Endodermal cell (in vitro differentiated cells): ENCODE measurements around the gene CWH43. TPM values are rescaled to one million over a fixed set of nuclear protein-coding genes. Genes with fewer than 3 reads are reported as not detected.

Experiments used
- DNase-seq: peaks from one replicate; pipeline ENCODE4 v3.0.0-alpha.2; 2017
- H3K27ac ChIP-seq: 2 replicates; pipeline ENCODE4 v1.5.1; 2013; ENCODE audit warnings: mild to moderate bottlenecking, low read depth, low read length, moderate library complexity
- H3K27me3 ChIP-seq: 2 replicates; pipeline ENCODE4 v1.6.1; 2013; ENCODE audit warnings: mild to moderate bottlenecking, low read length, moderate library complexity; ENCODE audit not compliant: insufficient read depth, control insufficient read depth, poor library complexity, severe bottlenecking
- H3K36me3 ChIP-seq: 2 replicates; pipeline ENCODE4 v1.7.0; 2013; ENCODE audit warnings: mild to moderate bottlenecking, low read length, moderate library complexity; ENCODE audit not compliant: control insufficient read depth, insufficient read depth
- H3K4me1 ChIP-seq: one replicate; pipeline ENCODE4 v1.7.0; 2013; ENCODE audit warnings: low read length; ENCODE audit not compliant: control insufficient read depth, insufficient read depth
- H3K4me3 ChIP-seq: 2 replicates; pipeline ENCODE4 v1.5.1; 2013; ENCODE audit warnings: mild to moderate bottlenecking, low read length, moderate library complexity
- H3K9ac ChIP-seq: 2 replicates; pipeline ENCODE4 v1.6.1; 2013; ENCODE audit warnings: mild to moderate bottlenecking, low read length, moderate library complexity; ENCODE audit not compliant: poor library complexity, severe bottlenecking; ENCODE audit errors: extremely low read depth
- H3K9me3 ChIP-seq: 2 replicates; pipeline ENCODE4 v1.6.1; 2013; ENCODE audit warnings: mild to moderate bottlenecking, low read length, moderate library complexity; ENCODE audit not compliant: control insufficient read depth
- H3K27ac Mint-ChIP-seq: 2 replicates; pipeline ENCODE4 v1.8.0; 2020; ENCODE audit warnings: mixed read lengths
- H3K27me3 Mint-ChIP-seq: 2 replicates; pipeline ENCODE4 v1.8.0; 2021; ENCODE audit warnings: mild to moderate bottlenecking, mixed read lengths; ENCODE audit not compliant: insufficient read depth
- H3K36me3 Mint-ChIP-seq: 2 replicates; pipeline ENCODE4 v1.8.0; 2020; ENCODE audit warnings: low read depth, mixed read lengths
- H3K4me1 Mint-ChIP-seq: 2 replicates; pipeline ENCODE4 v1.8.0; 2020; ENCODE audit warnings: mixed read lengths
- H3K4me3 Mint-ChIP-seq: 2 replicates; pipeline ENCODE4 v1.8.0; 2020; ENCODE audit warnings: mild to moderate bottlenecking, moderate library complexity, mixed read lengths
- H3K9me3 Mint-ChIP-seq: 2 replicates; pipeline ENCODE4 v1.8.0; 2020; ENCODE audit warnings: mild to moderate bottlenecking, mixed read lengths
- WGBS, 2 experiments: methylation state at CpG; one replicate each; pipeline versions ENCODE4 v1.1.5 to v1.1.7; 2013; ENCODE audit warnings: missing lambda C conversion rate in 2 of 2, mixed read lengths in 1 of 2; ENCODE audit not compliant: insufficient coverage in 1 of 2, insufficient read length in 1 of 2; 5-methylcytosine and 5-hydroxymethylcytosine counted together
- total RNA-seq, 2 donors: library from RNA; stranded (reverse); fragmentation: NEBNext Ultra II Directional in 1 of 2; extraction: Animal tissue kit (Norgen Biotek cat#: 25700) in 1 of 2; gene quantifications; 2 replicates in 1 of 2; 3 replicates in 1 of 2; pipeline ENCODE4 v1.2.1, GENCODE V29; 2021
- TF ChIP-seq, protein P1 (sequence below): fragments of 200-600 bp; sonication (generic); conservative IDR thresholded peaks from 2 replicates; pipeline ENCODE4 v1.5.0; 2021; ENCODE audit warnings: antibody characterized with exemption, mild to moderate bottlenecking

Gene CWH43
- total RNA-seq, 2 donors from 2014 or later: not detected

DNA sequence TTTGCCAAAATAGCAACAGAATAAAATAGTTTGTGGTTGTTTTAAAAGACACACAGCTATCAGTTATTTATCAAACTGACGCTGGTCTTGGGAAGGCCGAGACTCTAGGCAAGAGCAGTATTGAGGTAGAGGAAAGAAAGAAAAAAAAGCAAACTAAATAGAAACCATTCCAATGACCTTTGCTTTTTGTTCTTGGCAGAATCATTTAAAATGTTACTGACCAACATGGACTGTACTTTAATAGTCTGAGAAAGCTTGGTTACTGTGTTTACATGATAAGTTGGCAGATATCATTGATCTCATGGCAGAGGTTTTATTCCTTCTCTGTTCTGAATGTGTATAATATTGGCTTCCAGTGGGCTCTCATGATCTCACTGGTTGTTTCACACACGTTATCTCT, 11.9 kb downstream of the CWH43 start:
- H3K9me3 ChIP-seq: peaks cover 14% of the 10 kb centered on the region

DNA sequence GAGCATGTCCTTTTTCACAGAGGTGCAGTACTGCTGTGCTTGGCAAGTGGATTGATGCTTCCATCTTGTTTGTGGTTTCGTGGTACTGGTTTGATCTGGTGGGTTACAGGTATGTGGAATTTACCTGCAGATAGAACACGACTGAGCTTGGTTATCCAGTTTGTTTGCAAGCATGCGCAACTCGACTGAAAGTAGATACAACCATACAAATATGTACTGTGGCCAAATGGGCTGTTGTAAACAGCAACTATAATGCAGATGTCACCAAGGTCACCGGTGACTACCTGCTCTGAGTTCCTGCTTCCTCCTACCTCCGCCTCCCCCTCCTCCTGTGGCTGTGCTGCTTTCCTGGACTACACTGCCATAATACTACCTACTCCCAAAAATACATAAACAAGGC, 12.4 kb downstream of the CWH43 start:
- TF ChIP-seq, protein P1, sequence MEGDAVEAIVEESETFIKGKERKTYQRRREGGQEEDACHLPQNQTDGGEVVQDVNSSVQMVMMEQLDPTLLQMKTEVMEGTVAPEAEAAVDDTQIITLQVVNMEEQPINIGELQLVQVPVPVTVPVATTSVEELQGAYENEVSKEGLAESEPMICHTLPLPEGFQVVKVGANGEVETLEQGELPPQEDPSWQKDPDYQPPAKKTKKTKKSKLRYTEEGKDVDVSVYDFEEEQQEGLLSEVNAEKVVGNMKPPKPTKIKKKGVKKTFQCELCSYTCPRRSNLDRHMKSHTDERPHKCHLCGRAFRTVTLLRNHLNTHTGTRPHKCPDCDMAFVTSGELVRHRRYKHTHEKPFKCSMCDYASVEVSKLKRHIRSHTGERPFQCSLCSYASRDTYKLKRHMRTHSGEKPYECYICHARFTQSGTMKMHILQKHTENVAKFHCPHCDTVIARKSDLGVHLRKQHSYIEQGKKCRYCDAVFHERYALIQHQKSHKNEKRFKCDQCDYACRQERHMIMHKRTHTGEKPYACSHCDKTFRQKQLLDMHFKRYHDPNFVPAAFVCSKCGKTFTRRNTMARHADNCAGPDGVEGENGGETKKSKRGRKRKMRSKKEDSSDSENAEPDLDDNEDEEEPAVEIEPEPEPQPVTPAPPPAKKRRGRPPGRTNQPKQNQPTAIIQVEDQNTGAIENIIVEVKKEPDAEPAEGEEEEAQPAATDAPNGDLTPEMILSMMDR: no peak
- H3K9me3 ChIP-seq: peaks cover 14% of the 10 kb centered on the region
- no peak overlapping the region for H3K9ac ChIP-seq
- Mint-ChIP-seq H3K27ac (no peak overlapping the region), H3K4me1 (no peaks in the 10 kb centered on the region), H3K27me3 (no peaks in the 10 kb centered on the region), H3K4me3 (no peak overlapping the region), H3K9me3 (peaks cover 73% of the 10 kb centered on the region), H3K36me3 (no peaks in the 10 kb centered on the region)
- no peak overlapping the region for H3K4me3 ChIP-seq
- 60 to 75% methylated on average over 2 to 6 of the region's 6 CpGs for WGBS, 2 experiments
- H3K27me3 ChIP-seq: no peaks in the 10 kb centered on the region
- H3K4me1 ChIP-seq: no peaks in the 10 kb centered on the region
- H3K27ac ChIP-seq: no peak overlapping the region
- DNase-seq: no peak
- H3K36me3 ChIP-seq: no peaks in the 10 kb centered on the region

More for the DNA sequence above, 11.9 kb downstream of the CWH43 start:
- no peaks in the 10 kb centered on the region for H3K4me1 ChIP-seq
- H3K9me3 Mint-ChIP-seq: peaks cover 73% of the 10 kb centered on the region
- H3K36me3 ChIP-seq: no peaks in the 10 kb centered on the region
- H3K4me3 ChIP-seq: no peak overlapping the region
- no peak overlapping the region for H3K27ac ChIP-seq
- H3K4me3 Mint-ChIP-seq: no peak overlapping the region
- DNase-seq: no peak
- WGBS, 2 experiments: 78% methylated on average over 3 of the region's 3 CpGs; no CpG with 5 or more reads in 1 of the 2 experiments
- no peak overlapping the region for H3K27ac Mint-ChIP-seq
- no peaks in the 10 kb centered on the region for H3K27me3 ChIP-seq
- TF ChIP-seq, protein P1: no peak
- H3K4me1 Mint-ChIP-seq: no peaks in the 10 kb centered on the region
- no peaks in the 10 kb centered on the region for H3K36me3 Mint-ChIP-seq
- H3K27me3 Mint-ChIP-seq: no peaks in the 10 kb centered on the region
- no peak overlapping the region for H3K9ac ChIP-seq

DNA sequence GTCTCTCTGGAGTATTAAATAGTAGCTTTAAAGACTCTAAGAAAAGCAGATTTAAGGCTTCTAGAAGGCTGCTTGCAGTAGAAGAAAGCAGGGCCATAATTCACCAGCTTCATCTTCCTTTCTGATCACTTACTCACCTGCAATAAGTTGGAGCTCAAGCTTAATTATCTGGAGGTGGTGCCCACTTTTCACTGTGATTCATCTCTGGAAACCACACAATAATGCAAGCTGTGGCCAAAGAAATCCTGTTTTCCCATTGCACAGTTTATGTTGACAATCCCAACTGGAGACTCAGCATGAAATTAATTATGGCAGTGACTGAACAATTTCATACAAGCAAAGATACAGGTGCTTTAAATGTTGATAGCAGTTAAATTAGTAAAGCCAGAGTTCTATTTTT, 14.7 kb downstream of the CWH43 start:
- Histone ChIP-seq H3K36me3 (no peaks in the 10 kb centered on the region), H3K4me1 (no peaks in the 10 kb centered on the region), H3K27ac (no peak overlapping the region), H3K9ac (no peak overlapping the region), H3K27me3 (no peaks in the 10 kb centered on the region), H3K9me3 (peaks cover 14% of the 10 kb centered on the region), H3K4me3 (no peak overlapping the region)
- DNase-seq: no peak
- H3K27ac Mint-ChIP-seq: no peak overlapping the region
- peaks cover 81% of the 10 kb centered on the region for H3K9me3 Mint-ChIP-seq
- H3K4me1 Mint-ChIP-seq: no peaks in the 10 kb centered on the region
- H3K36me3 Mint-ChIP-seq: no peaks in the 10 kb centered on the region
- no peak overlapping the region for H3K4me3 Mint-ChIP-seq
- no peaks in the 10 kb centered on the region for H3K27me3 Mint-ChIP-seq
- TF ChIP-seq, protein P1: no peak
